GM23338 (cell line): ENCODE measurements around the gene MOV10. TPM values are rescaled to one million over a fixed set of nuclear protein-coding genes. Genes with fewer than 3 reads are reported as not detected.

Experiments
- ATAC-seq: fragments of 200-7000 bp; cut with Tn5 transposase; 3 replicates; pipeline ENCODE4 v1.9.1; 2020
- DNase-seq: peaks from one replicate; pipeline ENCODE4 v3.0.0-alpha.2; 2015; ENCODE audit warnings: low spot score
- H2AFZ ChIP-seq: fragments of 200-600 bp; sonication (generic); 2 replicates; pipeline ENCODE4 v1.8.0; 2016; ENCODE audit warnings: antibody characterized with exemption, mild to moderate bottlenecking, moderate library complexity
- H3F3A ChIP-seq: fragments of 200-600 bp; sonication (generic); replicated peaks from 2 replicates; pipeline ENCODE4 v1.8.0; 2017; ENCODE audit warnings: antibody characterized with exemption, mixed run types, low read depth
- H3K27ac ChIP-seq: fragments of 200-600 bp; sonication (generic); 2 replicates; pipeline ENCODE4 v1.6.1; 2016; ENCODE audit warnings: low read depth
- H3K27me3 ChIP-seq: fragments of 200-600 bp; sonication (generic); 2 replicates; pipeline ENCODE4 v1.8.0; 2016; ENCODE audit warnings: mild to moderate bottlenecking, mixed run types, moderate library complexity; ENCODE audit not compliant: insufficient read depth
- H3K36me3 ChIP-seq: fragments of 200-600 bp; sonication (generic); 2 replicates; pipeline ENCODE4 v1.8.0; 2016; ENCODE audit warnings: mild to moderate bottlenecking; ENCODE audit not compliant: insufficient read depth
- H3K4me1 ChIP-seq: fragments of 200-600 bp; sonication (generic); 2 replicates; pipeline ENCODE4 v1.8.0; 2016; ENCODE audit warnings: mild to moderate bottlenecking, moderate library complexity; ENCODE audit not compliant: insufficient read depth
- H3K4me2 ChIP-seq: fragments of 200-600 bp; sonication (generic); 2 replicates; pipeline ENCODE4 v1.7.1; 2017; ENCODE audit warnings: mixed run types
- H3K4me3 ChIP-seq: fragments of 200-600 bp; sonication (generic); 2 replicates; pipeline ENCODE4 v1.6.1; 2016; ENCODE audit warnings: mixed run types
- H3K79me2 ChIP-seq: fragments of 200-600 bp; sonication (generic); replicated peaks from 2 replicates; pipeline ENCODE4 v1.8.0; 2017; ENCODE audit warnings: mild to moderate bottlenecking; ENCODE audit not compliant: insufficient read depth
- H3K9me2 ChIP-seq: fragments of 200-600 bp; sonication (generic); 2 replicates; pipeline ENCODE4 v1.8.0; 2017; ENCODE audit not compliant: insufficient read depth
- H4K20me1 ChIP-seq: fragments of 200-600 bp; sonication (generic); replicated peaks from 2 replicates; pipeline ENCODE4 v1.8.0; 2017; ENCODE audit warnings: mild to moderate bottlenecking; ENCODE audit not compliant: insufficient read depth
- H3K27ac Mint-ChIP-seq: 2 replicates; pipeline ENCODE4 v1.8.0; 2020; ENCODE audit warnings: inconsistent platforms, mild to moderate bottlenecking, moderate library complexity, mixed read lengths
- H3K27me3 Mint-ChIP-seq: 3 replicates; pipeline ENCODE4 v1.8.0; 2022; ENCODE audit warnings: low read depth, mild to moderate bottlenecking, moderate library complexity, mixed read lengths, inconsistent platforms; ENCODE audit not compliant: insufficient read depth, poor library complexity
- H3K36me3 Mint-ChIP-seq: 3 replicates; pipeline ENCODE4 v1.8.0; 2021; ENCODE audit warnings: low read depth, mild to moderate bottlenecking, inconsistent platforms, moderate library complexity, mixed read lengths
- H3K4me1 Mint-ChIP-seq: 3 replicates; pipeline ENCODE4 v1.8.0; 2020; ENCODE audit warnings: mild to moderate bottlenecking, inconsistent platforms, mixed read lengths
- H3K4me3 Mint-ChIP-seq: 3 replicates; pipeline ENCODE4 v1.8.0; 2021; ENCODE audit warnings: moderate library complexity, mild to moderate bottlenecking, inconsistent platforms, mixed read lengths
- H3K9me3 Mint-ChIP-seq: 3 replicates; pipeline ENCODE4 v1.8.0; 2020; ENCODE audit warnings: moderate library complexity, mild to moderate bottlenecking, inconsistent platforms, mixed read lengths
- CREB1 ChIP-seq: fragments of 250-450 bp; sonication (Bioruptor Pico); IDR thresholded peaks from 2 replicates; pipeline ENCODE4 v1.5.0; 2020; ENCODE audit warnings: low read depth, mild to moderate bottlenecking, moderate library complexity
- ETS1 ChIP-seq: IDR thresholded peaks from 2 replicates; pipeline ENCODE4 v1.6.1; 2016; ENCODE audit warnings: antibody characterized with exemption
- NANOG ChIP-seq: IDR thresholded peaks from 2 replicates; pipeline ENCODE4 v1.6.1; 2016; ENCODE audit warnings: antibody characterized with exemption, borderline replicate concordance
- POLR2AphosphoS5 ChIP-seq: IDR thresholded peaks from 2 replicates; pipeline ENCODE4 v1.6.1; 2016; ENCODE audit warnings: antibody characterized with exemption, low read depth
- polyA plus RNA-seq: library from polyadenylated mRNA; unstranded; fragments of >200 nt; fragmentation: Nextera tagmentation; extraction: Ambion mirVana; gene quantifications from 2 replicates; pipeline ENCODE4 v1.2.1, GENCODE V29; 2016
- total RNA-seq: library from RNA; depleted of rRNA; stranded (reverse); fragments of >200 nt; shearing (Covaris generic); gene quantifications from 2 replicates; pipeline ENCODE4 v1.2.3, GENCODE V29; 2014

The MOV10 gene
- total and polyA plus RNA-seq, 2 experiments from 2014 or later, result 53.6 to 77.6 TPM

DNA sequence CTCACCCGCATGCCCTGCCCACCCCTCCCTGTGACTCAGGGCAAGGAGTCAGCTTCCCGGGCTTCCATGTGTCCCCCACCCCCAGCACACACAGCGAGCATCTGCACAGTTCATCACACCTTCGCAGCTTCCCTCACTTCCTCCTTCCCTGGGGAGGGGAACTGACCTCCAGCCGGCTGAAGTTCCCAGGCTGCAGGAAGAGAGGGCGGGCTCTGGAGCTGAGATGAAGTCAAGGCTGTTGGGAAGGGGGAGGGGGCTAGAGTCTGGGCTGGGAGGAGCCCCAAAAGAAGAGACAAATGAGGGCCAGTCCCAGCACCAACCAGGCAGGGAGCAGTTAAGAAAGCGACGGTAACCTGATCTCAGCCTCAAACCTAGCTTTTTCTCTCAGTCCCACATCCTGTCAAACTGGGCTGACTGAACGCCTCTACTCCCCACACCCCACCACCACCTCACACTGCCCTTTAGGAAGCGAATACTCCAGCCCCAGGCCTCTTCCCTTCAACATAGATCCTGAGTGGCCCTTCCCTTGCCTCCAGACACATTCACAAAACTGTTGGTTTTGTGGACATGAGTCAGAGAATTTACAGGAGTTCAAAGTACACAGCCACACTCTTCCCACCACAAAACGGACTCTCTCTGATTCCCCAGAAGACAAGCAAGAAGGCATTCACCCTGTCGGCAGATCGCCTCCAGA lies 30.6 kb downstream of the MOV10 start:
- peak overlapping the region; percentile 92 for H3K4me3 ChIP-seq
- H3K27ac Mint-ChIP-seq, result peak overlapping the region; percentile 49
- peaks cover 60% of the 10 kb centered on the region for H3K4me1 ChIP-seq
- H3K27me3 Mint-ChIP-seq, result peaks cover 42% of the 10 kb centered on the region
- H3K4me1 Mint-ChIP-seq, result peaks cover 68% of the 10 kb centered on the region
- peak overlapping the region; percentile 75 for H3K4me3 Mint-ChIP-seq
- peaks cover 34% of the 10 kb centered on the region for H3K36me3 Mint-ChIP-seq
- peaks cover 10% of the 10 kb centered on the region; the same call in 1 of the 2 replicates for H3K79me2 ChIP-seq
- ATAC-seq (peak; percentile 69), DNase-seq (peak; percentile 99)
- peaks cover 4% of the 10 kb centered on the region; the same call in 1 of the 2 replicates for H3K36me3 ChIP-seq
- no peaks in the 10 kb centered on the region; the same call in 2 of the 3 replicates for H3K9me3 Mint-ChIP-seq
- peak overlapping the region; percentile 76 for H3K4me2 ChIP-seq
- TF ChIP-seq CREB1 (CRISPR knock-in tag) (0 out of 2 replicates have a peak, but pooled peaks have one; percentile 26), NANOG (no peak), POLR2AphosphoS5 (peak; percentile 45), ETS1 (no peak)
- peaks cover 9% of the 10 kb centered on the region; the same call in 1 of the 2 replicates for H3F3A ChIP-seq
- H3K27me3 ChIP-seq, result peaks cover 43% of the 10 kb centered on the region
- H2AFZ ChIP-seq, result no peak overlapping the region
- no peaks in the 10 kb centered on the region for H3K9me2 ChIP-seq
- peak overlapping the region; percentile 41; the same call in 1 of the 2 replicates for H3K27ac ChIP-seq
- H4K20me1 ChIP-seq, result peaks cover 20% of the 10 kb centered on the region

- Mint-ChIP-seq H3K27me3 (peaks cover 36% of the 10 kb centered on the region), H3K36me3 (peaks cover 24% of the 10 kb centered on the region), H3K9me3 (no peaks in the 10 kb centered on the region; the same call in 2 of the 3 replicates), H3K27ac (no peak within 1 kb of the TSS), H3K4me3 (peak within 1 kb of the TSS; percentile 75), H3K4me1 (peaks cover 64% of the 10 kb centered on the region)
- Histone ChIP-seq H4K20me1 (peaks cover 14% of the 10 kb centered on the region; the same call in 1 of the 2 replicates), H3K79me2 (peaks cover 10% of the 10 kb centered on the region; the same call in 1 of the 2 replicates), H3K4me2 (peak within 1 kb of the TSS; percentile 76), H3F3A (peaks cover 9% of the 10 kb centered on the region; the same call in 1 of the 2 replicates), H3K4me1 (peaks cover 51% of the 10 kb centered on the region), H3K27ac (no peak within 1 kb of the TSS), H3K27me3 (peaks cover 42% of the 10 kb centered on the region), H3K4me3 (peak within 1 kb of the TSS; percentile 92), H3K36me3 (peaks cover 4% of the 10 kb centered on the region; the same call in 1 of the 2 replicates), H3K9me2 (no peaks in the 10 kb centered on the region), H2AFZ (peak within 1 kb of the TSS; percentile 66)
- ATAC-seq (peak; percentile 47), DNase-seq (peak; percentile 79)
- peak; percentile 31; the same call in 1 of the 2 replicates for TF ChIP-seq POLR2AphosphoS5
- no peak for TF ChIP-seq CREB1 (CRISPR knock-in tag)
Measured at GRCh38 chr1:112706505-112707220, 32.2 kb downstream of the MOV10 start, which contains the start of gene RHOC. Gene RHOC (minus strand): TSS chr1:112707127. CDS start chr1:112703799, 3,328 bp downstream.
